Measurements from ENCODE around the gene UBR1.

The UBR1 gene

GRCh38 chr15:42937143-42937542 is 168.7 kb downstream of the UBR1 start:
- Histone ChIP-seq H3K4me2 (ENCODE audit: low read depth, low read length, poor library complexity, severe bottlenecking) (no peak overlapping the region), H3K36me3 (ENCODE audit: low read length) (no peaks in the 10 kb centered on the region), H3K9ac (ENCODE audit: low read length) (no peak overlapping the region), H3K4me3 (ENCODE audit: insufficient read depth, low read length, poor library complexity, severe bottlenecking) (no peak overlapping the region), H3K79me2 (ENCODE audit: insufficient read depth, low read length) (no peaks in the 10 kb centered on the region), H3K27ac (ENCODE audit: low read depth, low read length) (no peak overlapping the region), H3K9me2 (replicated peaks; ENCODE audit: insufficient read depth, low read length) (no peaks in the 10 kb centered on the region), H4K20me1 (ENCODE audit: low read depth, low read length) (no peaks in the 10 kb centered on the region), H3K9me3 (ENCODE audit: insufficient read depth, low read length) (no peaks in the 10 kb centered on the region), H2AFZ (ENCODE audit: low read depth, low read length, severe bottlenecking) (no peak overlapping the region), H3K27me3 (ENCODE audit: low read length) (no peaks in the 10 kb centered on the region), H3F3A (ENCODE audit: insufficient read depth) (no peaks in the 10 kb centered on the region)
- TF ChIP-seq CTCF (IDR thresholded peaks at IDR 0.05; ENCODE audit: insufficient read depth, low read length, poor library complexity, severe bottlenecking) (no peak), EZH2phosphoT487 (conservative IDR thresholded peaks at IDR 0.05; ENCODE audit: low read length) (no peak)

- no peaks in the 10 kb centered on the region for H4K20me1 ChIP-seq (ENCODE audit: low read depth, low read length)
- TF ChIP-seq EZH2phosphoT487 (conservative IDR thresholded peaks at IDR 0.05; ENCODE audit: low read length) (no peak), CTCF (IDR thresholded peaks at IDR 0.05; ENCODE audit: insufficient read depth, low read length, poor library complexity, severe bottlenecking) (no peak)
- H2AFZ ChIP-seq (ENCODE audit: low read depth, low read length, severe bottlenecking), result no peak overlapping the region
- no peak overlapping the region for H3K27ac ChIP-seq (ENCODE audit: low read depth, low read length)
- H3K9me2 ChIP-seq (replicated peaks; ENCODE audit: insufficient read depth, low read length), result no peaks in the 10 kb centered on the region
- no peak overlapping the region for H3K4me2 ChIP-seq (ENCODE audit: low read depth, low read length, poor library complexity, severe bottlenecking)
- H3K9ac ChIP-seq (ENCODE audit: low read length), result no peak overlapping the region
- no peaks in the 10 kb centered on the region for H3F3A ChIP-seq (ENCODE audit: insufficient read depth)
- H3K4me3 ChIP-seq (ENCODE audit: insufficient read depth, low read length, poor library complexity, severe bottlenecking), result no peak overlapping the region
- H3K9me3 ChIP-seq (ENCODE audit: insufficient read depth, low read length), result no peaks in the 10 kb centered on the region
- H3K36me3 ChIP-seq (ENCODE audit: low read length), result no peaks in the 10 kb centered on the region
- no peaks in the 10 kb centered on the region for H3K79me2 ChIP-seq (ENCODE audit: insufficient read depth, low read length)
- H3K27me3 ChIP-seq (ENCODE audit: low read length), result no peaks in the 10 kb centered on the region
Measured at GRCh38 chr15:42933886-42934667, 171.8 kb downstream of the UBR1 start.

- H3K4me3 ChIP-seq (ENCODE audit: insufficient read depth, low read length, poor library complexity, severe bottlenecking), result no peak overlapping the region
- H4K20me1 ChIP-seq (ENCODE audit: low read depth, low read length), result no peaks in the 10 kb centered on the region
- H3K9ac ChIP-seq (ENCODE audit: low read length), result no peak overlapping the region
- no peak overlapping the region for H3K27ac ChIP-seq (ENCODE audit: low read depth, low read length)
- H3K9me2 ChIP-seq (replicated peaks; ENCODE audit: insufficient read depth, low read length), result no peaks in the 10 kb centered on the region
- TF ChIP-seq EZH2phosphoT487 (conservative IDR thresholded peaks at IDR 0.05; ENCODE audit: low read length) (no peak), CTCF (IDR thresholded peaks at IDR 0.05; ENCODE audit: insufficient read depth, low read length, poor library complexity, severe bottlenecking) (no peak)
- no peaks in the 10 kb centered on the region for H3K27me3 ChIP-seq (ENCODE audit: low read length)
- no peaks in the 10 kb centered on the region for H3K9me3 ChIP-seq (ENCODE audit: insufficient read depth, low read length)
- H2AFZ ChIP-seq (ENCODE audit: low read depth, low read length, severe bottlenecking), result no peak overlapping the region
- H3K36me3 ChIP-seq (ENCODE audit: low read length), result no peaks in the 10 kb centered on the region
- no peaks in the 10 kb centered on the region for H3K79me2 ChIP-seq (ENCODE audit: insufficient read depth, low read length)
- no peaks in the 10 kb centered on the region for H3F3A ChIP-seq (ENCODE audit: insufficient read depth)
- no peak overlapping the region for H3K4me2 ChIP-seq (ENCODE audit: low read depth, low read length, poor library complexity, severe bottlenecking)
Measured at GRCh38 chr15:42932833-42933515, 172.9 kb downstream of the UBR1 start.

Measured in SU-DHL-6 (cell line).